Measurements from ENCODE around the gene ZFPL1.
A peak's percentile ranks its signal among the peaks of the same experiment; 100 is the strongest.

DNA sequence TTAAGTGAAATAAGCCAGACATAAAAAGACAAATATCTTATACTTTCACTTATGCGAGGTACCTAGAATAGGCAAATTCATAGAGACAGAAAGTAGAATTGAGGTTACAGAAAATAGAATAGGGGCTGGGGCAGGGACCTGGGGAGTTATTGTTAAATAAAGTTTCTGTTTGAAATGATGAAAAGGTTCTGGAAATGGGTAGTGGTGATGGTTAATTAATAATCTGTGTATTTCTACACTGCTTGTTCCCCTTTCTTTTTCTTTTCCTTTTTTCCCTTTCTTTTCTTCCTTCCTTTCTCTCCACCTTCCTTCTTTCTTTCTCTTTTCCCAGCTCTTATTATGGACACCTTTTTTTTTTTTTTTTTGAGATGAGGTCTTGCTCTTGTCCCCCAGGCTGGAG is 28.5 kb upstream of the ZFPL1 start:
- TF ChIP-seq EP300 (IDR thresholded peaks at IDR 0.05; ENCODE audit: low read length) (no peak), NCOA2 (IDR thresholded peaks at IDR 0.05; ENCODE audit: partially characterized antibody in 2 of 2) (no peak)
- TF ChIP-seq, protein P1, sequence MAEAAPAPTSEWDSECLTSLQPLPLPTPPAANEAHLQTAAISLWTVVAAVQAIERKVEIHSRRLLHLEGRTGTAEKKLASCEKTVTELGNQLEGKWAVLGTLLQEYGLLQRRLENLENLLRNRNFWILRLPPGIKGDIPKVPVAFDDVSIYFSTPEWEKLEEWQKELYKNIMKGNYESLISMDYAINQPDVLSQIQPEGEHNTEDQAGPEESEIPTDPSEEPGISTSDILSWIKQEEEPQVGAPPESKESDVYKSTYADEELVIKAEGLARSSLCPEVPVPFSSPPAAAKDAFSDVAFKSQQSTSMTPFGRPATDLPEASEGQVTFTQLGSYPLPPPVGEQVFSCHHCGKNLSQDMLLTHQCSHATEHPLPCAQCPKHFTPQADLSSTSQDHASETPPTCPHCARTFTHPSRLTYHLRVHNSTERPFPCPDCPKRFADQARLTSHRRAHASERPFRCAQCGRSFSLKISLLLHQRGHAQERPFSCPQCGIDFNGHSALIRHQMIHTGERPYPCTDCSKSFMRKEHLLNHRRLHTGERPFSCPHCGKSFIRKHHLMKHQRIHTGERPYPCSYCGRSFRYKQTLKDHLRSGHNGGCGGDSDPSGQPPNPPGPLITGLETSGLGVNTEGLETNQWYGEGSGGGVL (CRISPR knock-in tag; IDR thresholded peaks at IDR 0.05), result no peak
- TF ChIP-seq, protein P2, sequence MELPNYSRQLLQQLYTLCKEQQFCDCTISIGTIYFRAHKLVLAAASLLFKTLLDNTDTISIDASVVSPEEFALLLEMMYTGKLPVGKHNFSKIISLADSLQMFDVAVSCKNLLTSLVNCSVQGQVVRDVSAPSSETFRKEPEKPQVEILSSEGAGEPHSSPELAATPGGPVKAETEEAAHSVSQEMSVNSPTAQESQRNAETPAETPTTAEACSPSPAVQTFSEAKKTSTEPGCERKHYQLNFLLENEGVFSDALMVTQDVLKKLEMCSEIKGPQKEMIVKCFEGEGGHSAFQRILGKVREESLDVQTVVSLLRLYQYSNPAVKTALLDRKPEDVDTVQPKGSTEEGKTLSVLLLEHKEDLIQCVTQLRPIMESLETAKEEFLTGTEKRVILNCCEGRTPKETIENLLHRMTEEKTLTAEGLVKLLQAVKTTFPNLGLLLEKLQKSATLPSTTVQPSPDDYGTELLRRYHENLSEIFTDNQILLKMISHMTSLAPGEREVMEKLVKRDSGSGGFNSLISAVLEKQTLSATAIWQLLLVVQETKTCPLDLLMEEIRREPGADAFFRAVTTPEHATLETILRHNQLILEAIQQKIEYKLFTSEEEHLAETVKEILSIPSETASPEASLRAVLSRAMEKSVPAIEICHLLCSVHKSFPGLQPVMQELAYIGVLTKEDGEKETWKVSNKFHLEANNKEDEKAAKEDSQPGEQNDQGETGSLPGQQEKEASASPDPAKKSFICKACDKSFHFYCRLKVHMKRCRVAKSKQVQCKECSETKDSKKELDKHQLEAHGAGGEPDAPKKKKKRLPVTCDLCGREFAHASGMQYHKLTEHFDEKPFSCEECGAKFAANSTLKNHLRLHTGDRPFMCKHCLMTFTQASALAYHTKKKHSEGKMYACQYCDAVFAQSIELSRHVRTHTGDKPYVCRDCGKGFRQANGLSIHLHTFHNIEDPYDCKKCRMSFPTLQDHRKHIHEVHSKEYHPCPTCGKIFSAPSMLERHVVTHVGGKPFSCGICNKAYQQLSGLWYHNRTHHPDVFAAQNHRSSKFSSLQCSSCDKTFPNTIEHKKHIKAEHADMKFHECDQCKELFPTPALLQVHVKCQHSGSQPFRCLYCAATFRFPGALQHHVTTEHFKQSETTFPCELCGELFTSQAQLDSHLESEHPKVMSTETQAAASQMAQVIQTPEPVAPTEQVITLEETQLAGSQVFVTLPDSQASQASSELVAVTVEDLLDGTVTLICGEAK (IDR thresholded peaks at IDR 0.05), result peak; percentile 71
- TF ChIP-seq, protein P2 (CRISPR knock-in tag; IDR thresholded peaks at IDR 0.05), result no peak
- TF ChIP-seq, protein P3, sequence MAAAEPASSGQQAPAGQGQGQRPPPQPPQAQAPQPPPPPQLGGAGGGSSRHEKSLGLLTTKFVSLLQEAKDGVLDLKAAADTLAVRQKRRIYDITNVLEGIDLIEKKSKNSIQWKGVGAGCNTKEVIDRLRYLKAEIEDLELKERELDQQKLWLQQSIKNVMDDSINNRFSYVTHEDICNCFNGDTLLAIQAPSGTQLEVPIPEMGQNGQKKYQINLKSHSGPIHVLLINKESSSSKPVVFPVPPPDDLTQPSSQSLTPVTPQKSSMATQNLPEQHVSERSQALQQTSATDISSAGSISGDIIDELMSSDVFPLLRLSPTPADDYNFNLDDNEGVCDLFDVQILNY (CRISPR knock-in tag; IDR thresholded peaks at IDR 0.05), result no peak

Measured in K562 (cell line).